MM.1S (cell line): ENCODE measurements around the gene FBLL1.
"Not testable (repeated sequence)": the region's sequence is repeated elsewhere in the genome, so short reads cannot be mapped to it uniquely, and the experiment has no call there.

Experiments
- CTCF ChIP-seq: fragments of 300-600 bp; sonication (generic); IDR thresholded peaks from 2 replicates; pipeline ENCODE4 v1.5.1; 2016; ENCODE audit warnings: antibody characterized with exemption, low read length, mixed read lengths
- EZH2 ChIP-seq: fragments of 300-600 bp; sonication (generic); optimal IDR thresholded peaks from 2 replicates; pipeline ENCODE3; 2017; ENCODE audit warnings: low read depth, mild to moderate bottlenecking, antibody characterized with exemption, low read length, mixed read lengths

GRCh38 chr5:168574156-168574555 is 45.1 kb downstream of the FBLL1 start:
- TF ChIP-seq CTCF, EZH2: not testable (repeated sequence)
